H9 (cell line): ENCODE results near the gene NFASC. TPM values are rescaled to one million over a fixed set of nuclear protein-coding genes. Genes with fewer than 3 reads are reported as not detected.

ENCODE experiments used
- DNase-seq: peaks from one replicate; pipeline ENCODE4 v3.0.0-alpha.2; 2017
- H2AFZ ChIP-seq: one replicate; pipeline ENCODE4 v1.6.1; 2013; ENCODE audit warnings: mild to moderate bottlenecking, low read length, control low read depth, moderate library complexity
- H2AK5ac ChIP-seq: 2 replicates; pipeline ENCODE4 v1.6.1; 2013; ENCODE audit warnings: low read length, control low read depth, mixed read lengths; ENCODE audit not compliant: insufficient read length
- H2BK120ac ChIP-seq: one replicate; pipeline ENCODE4 v1.6.1; 2013; ENCODE audit warnings: low read depth, mild to moderate bottlenecking, low read length, control low read depth, inconsistent platforms; ENCODE audit not compliant: poor library complexity, severe bottlenecking
- H2BK12ac ChIP-seq: 2 replicates; pipeline ENCODE4 v1.6.1; 2013; ENCODE audit warnings: low read length, control low read depth, mixed read lengths, low read depth; ENCODE audit not compliant: insufficient read length
- H2BK15ac ChIP-seq: 2 replicates; pipeline ENCODE4 v1.6.1; 2013; ENCODE audit warnings: low read depth, low read length, control low read depth
- H2BK20ac ChIP-seq: one replicate; pipeline ENCODE4 v1.6.1; 2013; ENCODE audit warnings: low read depth, mild to moderate bottlenecking, low read length, control low read depth, inconsistent platforms; ENCODE audit not compliant: poor library complexity, severe bottlenecking
- H2BK5ac ChIP-seq: 2 replicates; pipeline ENCODE4 v1.6.1; 2013; ENCODE audit warnings: low read length, control low read depth, mixed read lengths; ENCODE audit not compliant: insufficient read length
- H3K14ac ChIP-seq: 2 replicates; pipeline ENCODE4 v1.6.1; 2013; ENCODE audit warnings: low read length, control low read depth; ENCODE audit not compliant: insufficient read depth
- H3K18ac ChIP-seq: 2 replicates; pipeline ENCODE4 v1.6.1; 2013; ENCODE audit warnings: low read depth, mild to moderate bottlenecking, mixed read lengths, low read length, control low read depth; ENCODE audit not compliant: insufficient read length
- H3K23ac ChIP-seq: 2 replicates; pipeline ENCODE4 v1.6.1; 2013; ENCODE audit warnings: low read length, control low read depth, mixed read lengths, low read depth; ENCODE audit not compliant: insufficient read length
- H3K23me2 ChIP-seq: 2 replicates; pipeline ENCODE4 v1.6.1; 2013; ENCODE audit warnings: low read depth, mild to moderate bottlenecking, mixed read lengths, low read length, control low read depth; ENCODE audit not compliant: insufficient read length, poor library complexity, severe bottlenecking
- H3K27ac ChIP-seq: 2 replicates; pipeline ENCODE4 v1.5.1; 2013; ENCODE audit warnings: low read length, control low read depth, mixed read lengths, low read depth; ENCODE audit not compliant: insufficient read length
- H3K27me3 ChIP-seq: 2 replicates; pipeline ENCODE4 v1.6.1; 2013; ENCODE audit warnings: low read length, control low read depth, inconsistent platforms; ENCODE audit not compliant: insufficient read depth
- H3K4ac ChIP-seq: 2 replicates; pipeline ENCODE4 v1.6.1; 2013; ENCODE audit warnings: low read depth, mild to moderate bottlenecking, control low read depth, inconsistent platforms, low read length, moderate library complexity
- H3K4me1 ChIP-seq: 2 replicates; pipeline ENCODE4 v1.6.1; 2013; ENCODE audit warnings: low read length, control low read depth, inconsistent platforms; ENCODE audit not compliant: insufficient read depth
- H3K4me2 ChIP-seq: 2 replicates; pipeline ENCODE4 v1.6.1; 2013; ENCODE audit warnings: low read length, control low read depth, mixed read lengths; ENCODE audit not compliant: insufficient read length, insufficient read depth
- H3K56ac ChIP-seq: 2 replicates; pipeline ENCODE4 v1.6.1; 2013; ENCODE audit warnings: low read depth, mild to moderate bottlenecking, mixed read lengths, low read length, control low read depth; ENCODE audit not compliant: insufficient read length
- H3K79me1 ChIP-seq: 2 replicates; pipeline ENCODE4 v1.6.1; 2013; ENCODE audit warnings: low read depth, mild to moderate bottlenecking, moderate library complexity, low read length, control low read depth, inconsistent platforms; ENCODE audit not compliant: insufficient read depth, poor library complexity, severe bottlenecking
- H3K79me2 ChIP-seq: 2 replicates; pipeline ENCODE4 v1.6.1; 2013; ENCODE audit warnings: low read length, control low read depth, inconsistent platforms; ENCODE audit not compliant: insufficient read depth
- H3K9ac ChIP-seq: 2 replicates; pipeline ENCODE4 v1.6.1; 2013; ENCODE audit warnings: low read length, control low read depth, mixed read lengths; ENCODE audit not compliant: insufficient read length; ENCODE audit errors: extremely low read depth
- H3K9me3 ChIP-seq: one replicate; pipeline ENCODE4 v1.6.1; 2013; ENCODE audit warnings: low read depth, low read length, inconsistent platforms; ENCODE audit not compliant: control insufficient read depth
- H3T11ph ChIP-seq: one replicate; pipeline ENCODE4 v1.6.1; 2013; ENCODE audit warnings: mild to moderate bottlenecking, low read length, control low read depth, inconsistent platforms
- H4K20me1 ChIP-seq: one replicate; pipeline ENCODE4 v1.6.1; 2013; ENCODE audit not compliant: control insufficient read depth, insufficient read length, insufficient read depth
- H4K5ac ChIP-seq: 2 replicates; pipeline ENCODE4 v1.6.1; 2013; ENCODE audit warnings: low read depth, mild to moderate bottlenecking, mixed read lengths, low read length, control low read depth; ENCODE audit not compliant: insufficient read length
- H4K8ac ChIP-seq: replicated peaks from 2 replicates; pipeline ENCODE4 v1.6.1; 2013; ENCODE audit warnings: low read length, control low read depth, mixed read lengths, low read depth; ENCODE audit not compliant: insufficient read length
- H4K91ac ChIP-seq: 2 replicates; pipeline ENCODE4 v1.6.1; 2013; ENCODE audit warnings: low read depth, mild to moderate bottlenecking, moderate library complexity, mixed read lengths, low read length, control low read depth; ENCODE audit not compliant: insufficient read length
- H3K27ac Mint-ChIP-seq, 3 experiments: 2 replicates in 2 of 3; 3 replicates in 1 of 3; pipeline ENCODE4 v1.8.0; 2020 to 2021; ENCODE audit warnings: mixed read lengths in 3 of 3, mild to moderate bottlenecking in 1 of 3, moderate library complexity in 1 of 3
- H3K27me3 Mint-ChIP-seq: 2 replicates; pipeline ENCODE4 v1.8.0; 2021; ENCODE audit warnings: low read depth, mild to moderate bottlenecking, moderate library complexity, mixed read lengths
- H3K36me3 Mint-ChIP-seq, 3 experiments: 2 replicates in 2 of 3; 3 replicates in 1 of 3; pipeline ENCODE4 v1.8.0; 2020 to 2021; ENCODE audit warnings: low read depth in 3 of 3, mixed read lengths in 3 of 3; ENCODE audit not compliant: insufficient read depth in 1 of 3
- H3K4me1 Mint-ChIP-seq, 2 experiments: 2 replicates each; pipeline ENCODE4 v1.8.0; 2020; ENCODE audit warnings: mixed read lengths in 2 of 2
- H3K4me3 Mint-ChIP-seq, 2 experiments: 2 replicates in 1 of 2; 3 replicates in 1 of 2; pipeline ENCODE4 v1.8.0; 2020 to 2021; ENCODE audit warnings: mild to moderate bottlenecking in 2 of 2, mixed read lengths in 2 of 2, moderate library complexity in 1 of 2
- H3K9me3 Mint-ChIP-seq, 2 experiments: 2 replicates in 1 of 2; 3 replicates in 1 of 2; pipeline ENCODE4 v1.8.0; 2020; ENCODE audit warnings: mild to moderate bottlenecking in 2 of 2, mixed read lengths in 2 of 2, moderate library complexity in 1 of 2
- CTCF ChIP-seq: fragments of 200-600 bp; sonication (generic); conservative IDR thresholded peaks from 3 replicates; pipeline ENCODE4 v1.8.0; 2021; ENCODE audit warnings: antibody characterized with exemption, mild to moderate bottlenecking
- WGBS: extraction: QIAGEN DNeasy Blood & Tissue Kit; methylation state at CpG from one replicate; pipeline ENCODE4 v1.1.7; 2013; ENCODE audit warnings: missing lambda C conversion rate, low lambda C conversion rate, mixed read lengths; ENCODE audit not compliant: insufficient read length; ENCODE audit errors: extremely low coverage; 5-methylcytosine and 5-hydroxymethylcytosine counted together
- total RNA-seq: library from RNA; stranded (reverse); gene quantifications from 2 replicates; pipeline ENCODE4 v1.2.1, GENCODE V29; 2021

The NFASC gene
- total RNA-seq, 1 experiment from 2014 or later: 5.0 TPM

GRCh38 chr1:204863730-204864129 is 6.9 kb upstream of the NFASC start:
- no peak overlapping the region for H4K91ac ChIP-seq
- no peak overlapping the region for H3K23ac ChIP-seq
- H3K79me1 ChIP-seq: no peaks in the 10 kb centered on the region
- H2AFZ ChIP-seq: no peak overlapping the region
- no peak overlapping the region for H4K8ac ChIP-seq
- Mint-ChIP-seq H3K4me3 (no peak overlapping the region), H3K27ac (no peak overlapping the region), H3K27me3 (no peaks in the 10 kb centered on the region), H3K36me3 (no peaks in the 10 kb centered on the region), H3K9me3 (no peaks in the 10 kb centered on the region), H3K4me1 (peaks cover 9 to 12% of the 10 kb centered on the region in 2 experiments)
- H3T11ph ChIP-seq: no peak overlapping the region
- no peak for TF ChIP-seq CTCF
- H3K4me1 ChIP-seq: peaks cover under 1% of the 10 kb centered on the region; the same call in 1 of the 2 replicates
- H3K27me3 ChIP-seq: no peaks in the 10 kb centered on the region
- no peak overlapping the region for H2AK5ac ChIP-seq
- H2BK120ac ChIP-seq: no peak overlapping the region
- H3K23me2 ChIP-seq: no peaks in the 10 kb centered on the region
- no peak overlapping the region for H3K4me2 ChIP-seq
- H2BK20ac ChIP-seq: no peak overlapping the region
- no peak overlapping the region for H3K27ac ChIP-seq
- no peak overlapping the region for H2BK5ac ChIP-seq
- no peaks in the 10 kb centered on the region for H3K9me3 ChIP-seq
- DNase-seq: no peak
- no peak overlapping the region for H3K56ac ChIP-seq
- no peak overlapping the region for H3K4ac ChIP-seq
- H3K9ac ChIP-seq: no peak overlapping the region
- H2BK12ac ChIP-seq: no peak overlapping the region
- H3K14ac ChIP-seq: no peak overlapping the region
- H4K20me1 ChIP-seq: no peaks in the 10 kb centered on the region
- H3K18ac ChIP-seq: no peak overlapping the region
- no peak overlapping the region for H4K5ac ChIP-seq
- no peak overlapping the region for H2BK15ac ChIP-seq
- WGBS: no CpG with 5 or more reads among the region's 4 CpGs
- no peaks in the 10 kb centered on the region for H3K79me2 ChIP-seq
